Progenitor cell of endocrine pancreas (in vitro differentiated cells): ENCODE data around the gene IBSP. TPM values are rescaled to one million over a fixed set of nuclear protein-coding genes. Genes with fewer than 3 reads are reported as not detected.

Experiments
- DNase-seq: peaks from one replicate; pipeline ENCODE4 v3.0.0; 2021; ENCODE audit warnings: low spot score; ENCODE audit not compliant: unreplicated experiment
- H3K27ac Mint-ChIP-seq: 2 replicates; pipeline ENCODE4 v1.8.0; 2021; ENCODE audit warnings: mild to moderate bottlenecking, moderate library complexity, mixed read lengths
- H3K27me3 Mint-ChIP-seq: 2 replicates; pipeline ENCODE4 v1.8.0; 2021; ENCODE audit warnings: mixed read lengths
- H3K36me3 Mint-ChIP-seq: 2 replicates; pipeline ENCODE4 v1.8.0; 2022; ENCODE audit warnings: mixed read lengths; ENCODE audit not compliant: insufficient read depth
- H3K4me1 Mint-ChIP-seq: 2 replicates; pipeline ENCODE4 v1.8.0; 2021; ENCODE audit warnings: low read depth, mixed read lengths
- H3K4me3 Mint-ChIP-seq: 2 replicates; pipeline ENCODE4 v1.8.0; 2021; ENCODE audit warnings: low read depth, mild to moderate bottlenecking, moderate library complexity, mixed read lengths
- H3K9me3 Mint-ChIP-seq: 2 replicates; pipeline ENCODE4 v1.8.0; 2021; ENCODE audit warnings: low read depth, mixed read lengths
- CTCF ChIP-seq: fragments of 200-600 bp; sonication (generic); IDR thresholded peaks from one replicate; pipeline ENCODE4 v1.5.0; 2021; ENCODE audit warnings: antibody characterized with exemption, mild to moderate bottlenecking; ENCODE audit not compliant: unreplicated experiment
- total RNA-seq: library from RNA; stranded (reverse); gene quantifications from 2 replicates; pipeline ENCODE4 v1.2.1, GENCODE V29; 2021

Gene IBSP
- total RNA-seq, 1 donor from 2014 or later = not detected

DNA sequence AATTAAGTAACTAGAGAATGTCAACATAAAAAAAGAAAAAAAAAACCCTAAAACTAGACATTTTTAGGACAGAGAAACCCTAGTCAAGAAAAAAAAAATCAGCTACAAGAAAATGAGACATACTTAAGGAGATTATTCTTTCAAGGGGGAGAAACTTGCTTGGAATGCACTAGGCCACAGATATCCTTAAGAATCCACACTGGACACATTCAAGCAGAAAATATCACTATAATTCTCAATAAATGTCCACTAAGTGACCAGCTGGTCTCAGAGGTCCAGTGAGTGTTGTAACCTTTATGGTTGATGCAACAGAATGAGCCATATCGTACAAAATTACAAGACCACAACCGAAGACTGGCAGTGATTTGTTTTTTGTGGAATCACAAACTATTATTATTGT is 15.6 kb upstream of the IBSP start:
- H3K36me3 Mint-ChIP-seq = no peaks in the 10 kb centered on the region
- H3K4me3 Mint-ChIP-seq = no peak overlapping the region
- H3K9me3 Mint-ChIP-seq = no peaks in the 10 kb centered on the region
- no peak overlapping the region for H3K27ac Mint-ChIP-seq
- TF ChIP-seq CTCF = no peak
- H3K27me3 Mint-ChIP-seq = no peaks in the 10 kb centered on the region
- no peaks in the 10 kb centered on the region for H3K4me1 Mint-ChIP-seq
- DNase-seq = no peak

- no peaks in the 10 kb centered on the region for H3K36me3 Mint-ChIP-seq
- no peaks in the 10 kb centered on the region for H3K9me3 Mint-ChIP-seq
- TF ChIP-seq CTCF = no peak
- no peak for DNase-seq
- no peaks in the 10 kb centered on the region for H3K4me1 Mint-ChIP-seq
- no peak overlapping the region for H3K27ac Mint-ChIP-seq
- no peaks in the 10 kb centered on the region for H3K27me3 Mint-ChIP-seq
- no peak overlapping the region for H3K4me3 Mint-ChIP-seq
Observed at GRCh38 chr4:87785731-87786509, 13.4 kb upstream of the IBSP start.

- no peaks in the 10 kb centered on the region for H3K9me3 Mint-ChIP-seq
- no peak overlapping the region for H3K4me3 Mint-ChIP-seq
- no peak for TF ChIP-seq CTCF
- no peak overlapping the region for H3K27ac Mint-ChIP-seq
- H3K36me3 Mint-ChIP-seq = no peaks in the 10 kb centered on the region
- peaks cover 5% of the 10 kb centered on the region for H3K4me1 Mint-ChIP-seq
- no peaks in the 10 kb centered on the region for H3K27me3 Mint-ChIP-seq
- no peak for DNase-seq
Observed at GRCh38 chr4:87802858-87803257, 3.5 kb downstream of the IBSP start.

DNA sequence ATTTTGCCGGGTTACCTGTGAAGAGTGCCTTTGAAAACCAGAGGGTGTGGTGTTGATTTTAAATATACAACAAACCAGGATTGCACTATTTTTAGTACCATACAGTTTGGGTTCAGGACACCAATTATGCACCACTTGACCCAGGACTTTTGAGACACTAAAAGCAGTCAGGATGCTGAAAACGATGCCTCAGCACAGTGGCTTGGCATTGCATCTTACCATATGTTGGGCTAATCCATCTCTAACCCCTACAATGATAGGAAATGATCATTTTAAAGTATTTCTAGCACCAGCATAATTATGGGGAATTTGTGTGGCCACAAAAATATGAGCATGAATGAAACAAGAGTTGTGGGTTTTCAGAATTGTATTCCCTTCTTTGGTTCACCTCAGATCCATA is 4.1 kb downstream of the IBSP start:
- peaks cover 5% of the 10 kb centered on the region for H3K4me1 Mint-ChIP-seq
- H3K4me3 Mint-ChIP-seq = no peak overlapping the region
- no peak overlapping the region for H3K27ac Mint-ChIP-seq
- no peaks in the 10 kb centered on the region for H3K36me3 Mint-ChIP-seq
- no peaks in the 10 kb centered on the region for H3K9me3 Mint-ChIP-seq
- H3K27me3 Mint-ChIP-seq = no peaks in the 10 kb centered on the region
- DNase-seq = no peak
- no peak for TF ChIP-seq CTCF

DNA sequence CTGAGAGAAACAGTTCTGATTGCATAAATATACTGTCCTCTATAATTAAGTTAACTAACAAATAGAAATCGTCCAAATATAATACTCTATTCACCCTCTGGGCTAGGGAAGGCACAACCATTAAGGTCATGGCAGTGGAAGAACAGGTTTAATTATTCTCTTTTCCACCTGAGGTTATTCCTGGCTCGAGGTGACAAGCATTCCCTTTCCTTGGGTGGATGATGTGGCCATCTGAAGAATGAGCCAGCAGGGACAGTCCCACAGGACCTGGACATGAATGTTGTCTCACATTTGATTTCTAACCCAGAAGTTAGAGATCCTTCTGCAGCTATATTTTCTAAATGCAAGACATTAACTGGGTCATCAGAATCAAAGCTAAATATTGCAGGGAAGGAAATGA is 5.5 kb downstream of the IBSP start:
- Mint-ChIP-seq H3K27me3 (no peaks in the 10 kb centered on the region), H3K27ac (no peak overlapping the region)
- no peak for DNase-seq

More for the DNA sequence above, 5.5 kb downstream of the IBSP start:
- H3K9me3 Mint-ChIP-seq = no peaks in the 10 kb centered on the region
- H3K36me3 Mint-ChIP-seq = no peaks in the 10 kb centered on the region
- H3K4me3 Mint-ChIP-seq = no peak overlapping the region
- peaks cover 5% of the 10 kb centered on the region for H3K4me1 Mint-ChIP-seq
- TF ChIP-seq CTCF = no peak
